NCI-H146 treated with DMSO at 0.1 percent for 48 hours (cell line): ENCODE data around the gene RFPL3.
"Not testable (repeated sequence)": the region's sequence is repeated elsewhere in the genome, so short reads cannot be mapped to it uniquely, and the experiment has no call there.

Experiments
- DNase-seq: peaks from one replicate; lab custom pipeline; 2025; ENCODE audit not compliant: unreplicated experiment; lab: John Stamatoyannopoulos, UW

Gene RFPL3

GRCh38 chr22:32357567-32357966 lies at the start of gene RFPL3:
Gene RFPL3 (plus strand): TSS chr22:32357867. CDS start chr22:32358072, 205 bp downstream.
- not testable (repeated sequence) for DNase-seq

- DNase-seq = no peak
Measured at GRCh38 chr22:32308191-32308590, 49.5 kb upstream of the RFPL3 start.

- DNase-seq = no peak
Measured at GRCh38 chr22:32308934-32309333, 48.7 kb upstream of the RFPL3 start.

GRCh38 chr22:32309585-32310251 lies 47.9 kb upstream of the RFPL3 start:
- no peak for DNase-seq

- no peak for DNase-seq
Measured at GRCh38 chr22:32310777-32311176, 46.9 kb upstream of the RFPL3 start.

- DNase-seq = peak; percentile 5
Measured at GRCh38 chr22:32311551-32312071, 46.1 kb upstream of the RFPL3 start.

- no peak for DNase-seq
Measured at GRCh38 chr22:32312748-32313147, 44.9 kb upstream of the RFPL3 start.

GRCh38 chr22:32313532-32313931 lies 44.1 kb upstream of the RFPL3 start:
- no peak for DNase-seq

- no peak for DNase-seq
Measured at GRCh38 chr22:32317524-32317923, 40.1 kb upstream of the RFPL3 start.

- DNase-seq = no peak
Measured at GRCh38 chr22:32318361-32318760, 39.3 kb upstream of the RFPL3 start.

- DNase-seq = no peak
Measured at GRCh38 chr22:32319861-32320406, 37.7 kb upstream of the RFPL3 start.

GRCh38 chr22:32322986-32323385 lies 34.7 kb upstream of the RFPL3 start:
- DNase-seq = no peak

- DNase-seq = no peak
Measured at GRCh38 chr22:32323513-32324164, 34.0 kb upstream of the RFPL3 start.

- no peak for DNase-seq
Measured at GRCh38 chr22:32324505-32325415, 32.9 kb upstream of the RFPL3 start.

GRCh38 chr22:32325416-32325801 lies 32.3 kb upstream of the RFPL3 start:
- DNase-seq = no peak

- DNase-seq = no peak
Measured at GRCh38 chr22:32325811-32326237, 31.8 kb upstream of the RFPL3 start.

GRCh38 chr22:32326647-32327046 lies 31.0 kb upstream of the RFPL3 start:
- no peak for DNase-seq

- DNase-seq = no peak
Measured at GRCh38 chr22:32327066-32327465, 30.6 kb upstream of the RFPL3 start.

- DNase-seq = no peak
Measured at GRCh38 chr22:32327596-32328171, 30.0 kb upstream of the RFPL3 start.

GRCh38 chr22:32328306-32329201 lies 29.1 kb upstream of the RFPL3 start:
- no peak for DNase-seq
